GM20000 (cell line): ENCODE results near the gene CHRM1.

Experiments
- DNase-seq: peaks from one replicate; pipeline ENCODE4 v3.0.0; 2012; ENCODE audit warnings: low spot score
- TF ChIP-seq, protein P1 (sequence below): IDR thresholded peaks from 2 replicates; pipeline ENCODE4 v1.5.1; 2012; ENCODE audit warnings: mild to moderate bottlenecking, control low read depth; ENCODE audit errors: extremely low read depth, missing control alignments

CHRM1 gene

DNA sequence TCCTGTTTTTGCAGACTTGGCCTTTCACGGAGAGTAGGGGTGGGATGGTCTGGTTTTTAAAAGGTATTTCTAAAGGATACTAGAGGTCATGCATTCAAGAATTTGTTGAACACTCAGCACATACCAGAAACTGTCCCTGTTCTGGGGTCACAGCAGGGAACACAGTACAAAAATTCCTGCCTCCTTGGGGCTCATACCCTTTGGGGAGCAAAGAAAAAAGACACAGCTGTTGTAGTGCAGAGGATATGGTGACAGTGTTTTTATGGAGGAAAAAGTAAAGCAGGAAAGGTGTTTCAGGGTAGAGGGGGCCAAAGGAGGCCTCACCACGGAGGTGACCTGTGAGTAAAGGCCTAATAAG is 32.1 kb downstream of the CHRM1 start:
- TF ChIP-seq, protein P1, sequence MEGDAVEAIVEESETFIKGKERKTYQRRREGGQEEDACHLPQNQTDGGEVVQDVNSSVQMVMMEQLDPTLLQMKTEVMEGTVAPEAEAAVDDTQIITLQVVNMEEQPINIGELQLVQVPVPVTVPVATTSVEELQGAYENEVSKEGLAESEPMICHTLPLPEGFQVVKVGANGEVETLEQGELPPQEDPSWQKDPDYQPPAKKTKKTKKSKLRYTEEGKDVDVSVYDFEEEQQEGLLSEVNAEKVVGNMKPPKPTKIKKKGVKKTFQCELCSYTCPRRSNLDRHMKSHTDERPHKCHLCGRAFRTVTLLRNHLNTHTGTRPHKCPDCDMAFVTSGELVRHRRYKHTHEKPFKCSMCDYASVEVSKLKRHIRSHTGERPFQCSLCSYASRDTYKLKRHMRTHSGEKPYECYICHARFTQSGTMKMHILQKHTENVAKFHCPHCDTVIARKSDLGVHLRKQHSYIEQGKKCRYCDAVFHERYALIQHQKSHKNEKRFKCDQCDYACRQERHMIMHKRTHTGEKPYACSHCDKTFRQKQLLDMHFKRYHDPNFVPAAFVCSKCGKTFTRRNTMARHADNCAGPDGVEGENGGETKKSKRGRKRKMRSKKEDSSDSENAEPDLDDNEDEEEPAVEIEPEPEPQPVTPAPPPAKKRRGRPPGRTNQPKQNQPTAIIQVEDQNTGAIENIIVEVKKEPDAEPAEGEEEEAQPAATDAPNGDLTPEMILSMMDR: no peak
- DNase-seq: no peak

DNA sequence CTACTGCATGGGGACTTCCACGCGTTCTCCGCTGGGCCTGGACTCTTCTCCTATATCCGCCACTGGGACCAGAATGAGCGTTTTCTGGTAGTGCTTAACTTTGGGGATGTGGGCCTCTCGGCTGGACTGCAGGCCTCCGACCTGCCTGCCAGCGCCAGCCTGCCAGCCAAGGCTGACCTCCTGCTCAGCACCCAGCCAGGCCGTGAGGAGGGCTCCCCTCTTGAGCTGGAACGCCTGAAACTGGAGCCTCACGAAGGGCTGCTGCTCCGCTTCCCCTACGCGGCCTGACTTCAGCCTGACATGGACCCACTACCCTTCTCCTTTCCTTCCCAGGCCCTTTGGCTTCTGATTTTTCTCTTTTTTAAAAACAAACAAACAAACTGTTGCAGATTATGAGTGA is 32.8 kb downstream of the CHRM1 start:
- TF ChIP-seq, protein P1: no peak
- DNase-seq: no peak

DNA sequence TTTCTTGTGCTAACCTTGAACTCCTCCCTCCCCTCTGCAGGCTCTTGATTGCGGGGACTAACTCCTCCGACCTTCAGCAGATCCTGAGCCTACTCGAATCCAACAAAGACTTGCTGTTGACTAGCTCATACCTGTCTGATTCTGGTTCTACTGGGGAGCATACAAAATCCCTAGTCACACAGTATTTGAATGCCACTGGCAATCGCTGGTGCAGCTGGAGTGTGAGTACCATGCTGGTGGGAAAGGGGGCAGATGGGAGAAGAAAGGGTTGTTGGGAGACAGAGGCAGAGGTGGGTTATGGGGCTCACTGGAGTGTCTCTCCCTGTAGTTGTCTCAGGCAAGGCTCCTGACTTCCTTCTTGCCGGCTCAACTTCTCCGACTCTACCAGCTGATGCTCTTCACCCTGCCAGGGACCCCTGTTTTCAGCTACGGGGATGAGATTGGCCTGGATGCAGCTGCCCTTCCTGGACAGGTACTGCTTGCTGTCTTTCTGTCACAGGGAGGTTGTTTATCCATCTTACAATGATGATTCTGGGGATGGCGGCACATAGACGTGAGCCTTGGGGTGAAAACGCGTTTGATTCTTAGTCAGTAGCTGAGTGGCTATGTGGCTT is 35.9 kb downstream of the CHRM1 start:
- no peak for DNase-seq
- TF ChIP-seq, protein P1: no peak

DNA sequence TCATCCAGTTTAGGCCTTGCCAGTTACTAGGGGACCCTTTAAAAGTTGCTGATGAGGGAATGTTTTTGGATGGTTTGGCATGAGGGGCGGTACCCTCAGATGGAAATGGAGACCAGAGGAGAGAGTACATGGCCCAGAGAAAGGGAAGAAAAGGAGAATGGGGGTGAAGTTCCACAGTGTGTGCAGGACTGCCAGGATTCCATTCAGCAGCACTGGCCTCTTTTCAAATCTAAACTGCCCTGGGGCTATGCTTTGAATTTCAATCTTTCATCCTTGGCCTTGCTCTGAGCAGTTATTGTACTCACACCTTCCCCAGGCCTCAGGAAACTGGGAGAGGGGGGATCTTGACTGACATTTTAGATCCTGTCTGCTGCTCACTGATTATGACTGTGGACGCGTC is 37.5 kb downstream of the CHRM1 start:
- TF ChIP-seq, protein P1: no peak
- DNase-seq: no peak

DNA sequence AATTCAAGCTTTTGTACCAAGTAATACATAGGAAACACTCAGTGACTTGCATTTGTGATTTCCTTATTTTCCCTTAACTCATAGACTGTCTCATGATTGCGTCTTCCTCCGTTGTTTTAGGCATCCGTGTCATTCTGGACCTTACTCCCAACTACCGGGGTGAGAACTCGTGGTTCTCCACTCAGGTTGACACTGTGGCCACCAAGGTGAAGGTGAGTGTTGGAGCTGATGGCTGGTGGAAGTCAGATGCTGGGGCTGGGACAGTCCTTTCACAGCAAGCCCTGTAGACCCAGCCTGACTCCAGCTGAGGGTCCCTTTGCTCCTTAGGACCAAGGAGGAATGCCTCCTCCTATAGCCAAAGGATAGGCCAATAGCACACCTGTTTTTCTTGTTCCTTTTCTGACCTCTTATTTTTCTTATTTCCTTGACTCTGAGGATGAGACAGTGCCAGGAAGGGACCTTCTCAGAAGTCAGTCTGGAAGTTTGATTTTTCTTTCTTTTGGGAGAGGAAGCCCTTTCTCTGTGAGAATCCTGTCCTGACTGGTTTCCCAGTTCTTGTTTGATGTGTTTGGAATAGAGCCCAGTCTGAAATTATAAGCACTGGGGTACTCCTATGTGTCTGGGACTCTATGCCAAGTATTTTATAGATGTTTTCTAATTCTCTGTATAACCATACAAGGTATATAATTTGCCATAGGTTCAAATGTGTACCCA is 38.2 kb downstream of the CHRM1 start:
- no peak for DNase-seq
- TF ChIP-seq, protein P1: no peak

DNA sequence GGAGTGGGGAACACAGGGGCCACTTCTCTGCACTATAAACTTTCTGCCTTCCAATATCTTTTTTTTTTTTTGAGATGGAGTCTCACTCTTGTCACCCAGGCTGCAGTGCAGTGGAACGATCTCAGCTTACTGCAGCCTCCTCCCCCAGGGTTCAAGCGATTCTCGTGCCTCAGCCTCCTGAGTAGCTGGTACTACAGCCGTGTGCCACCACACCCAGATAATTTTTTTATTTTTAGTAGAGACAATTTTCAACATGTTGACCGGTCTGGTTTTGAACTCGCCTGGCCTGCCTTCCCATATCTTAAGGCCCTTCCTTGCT is 38.8 kb downstream of the CHRM1 start:
- no peak for DNase-seq
- TF ChIP-seq, protein P1: no peak

DNA sequence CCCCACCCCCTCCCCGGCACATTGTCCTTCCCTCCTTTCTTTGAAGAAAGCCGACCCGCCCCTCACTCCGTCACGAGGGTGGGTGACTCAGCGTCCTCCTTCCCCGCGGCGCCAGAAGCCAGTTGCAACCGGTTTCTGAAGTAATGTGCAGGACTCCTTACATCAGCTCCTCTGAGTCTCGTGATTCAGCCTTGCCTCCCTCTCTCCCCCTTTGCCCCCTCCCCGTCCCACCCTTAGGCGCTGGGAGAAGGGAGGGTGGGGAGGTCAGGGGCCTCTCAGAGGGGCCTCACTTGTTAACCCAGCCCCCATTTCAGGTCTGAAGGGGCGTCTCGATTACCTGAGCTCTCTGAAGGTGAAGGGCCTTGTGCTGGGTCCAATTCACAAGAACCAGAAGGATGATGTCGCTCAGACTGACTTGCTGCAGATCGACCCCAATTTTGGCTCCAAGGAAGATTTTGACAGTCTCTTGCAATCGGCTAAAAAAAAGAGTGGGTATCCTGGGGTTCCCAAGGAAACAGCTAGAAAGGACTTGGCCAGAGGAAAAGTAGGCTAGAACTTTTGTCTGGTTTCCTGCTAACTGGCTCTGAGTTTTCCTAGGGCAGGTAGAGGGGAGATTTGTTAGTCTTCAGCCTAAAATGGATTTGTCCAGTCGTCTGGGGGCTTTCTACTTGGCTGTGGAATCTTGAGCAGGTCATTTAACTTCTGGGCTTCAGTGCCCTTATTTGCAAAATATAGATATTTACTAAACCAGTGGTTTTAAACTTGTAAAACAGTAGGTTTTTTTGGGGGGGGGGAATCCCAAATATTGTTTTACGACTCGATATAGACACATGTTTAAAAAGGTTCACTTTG is 39.4 kb downstream of the CHRM1 start:
- TF ChIP-seq, protein P1: no peak

More for the DNA sequence above, 39.4 kb downstream of the CHRM1 start:
- peak; percentile 86 for DNase-seq
